H1 (cell line): Measurements from ENCODE around the gene ASPHD2. TPM values are rescaled to one million over a fixed set of nuclear protein-coding genes. Genes with fewer than 3 reads are reported as not detected.

Source experiments
- CTCF ChIA-PET: fragments of 300-600 bp; sonication (Branson Sonifier 250); formaldehyde crosslinking; loops from one replicate; lab custom pipeline; 2021; ENCODE audit not compliant: partially characterized antibody; lab: Charles Lee
- POLR2A ChIA-PET: fragments of 300-600 bp; sonication (Branson Sonifier 250); formaldehyde crosslinking; loops from one replicate; lab custom pipeline; 2021; ENCODE audit warnings: inconsistent platforms; ENCODE audit not compliant: partially characterized antibody; lab: Charles Lee
- DNase-seq, 2 experiments: peaks; one replicate each; pipeline versions ENCODE4 v3.0.0 to v3.0.0-alpha.2; 2010 to 2022; ENCODE audit warnings: low spot score in 2 of 2, low read depth in 1 of 2, mixed read lengths in 1 of 2
- FAIRE-seq: peaks from 2 replicates; lab custom pipeline; 2011; peaks lifted over from hg19 to GRCh38; lab: Jason Lieb, UNC
- H2AFZ ChIP-seq: 2 replicates; pipeline ENCODE4 v1.8.1; 2012; ENCODE audit warnings: low read length, inconsistent platforms
- H2AK5ac ChIP-seq: 2 replicates; pipeline ENCODE4 v1.6.1; 2013; ENCODE audit warnings: low read depth, low read length
- H2BK120ac ChIP-seq: replicated peaks from 2 replicates; pipeline ENCODE3; 2013; ENCODE audit warnings: low read depth, low read length, inconsistent platforms
- H2BK12ac ChIP-seq: 2 replicates; pipeline ENCODE4 v1.6.1; 2013; ENCODE audit warnings: low read depth, low read length
- H2BK15ac ChIP-seq: 2 replicates; pipeline ENCODE4 v1.6.1; 2013; ENCODE audit warnings: low read length
- H2BK20ac ChIP-seq: 2 replicates; pipeline ENCODE4 v1.6.1; 2013; ENCODE audit warnings: low read length
- H2BK5ac ChIP-seq: 2 replicates; pipeline ENCODE4 v1.6.1; 2013; ENCODE audit warnings: low read depth, low read length
- H3K14ac ChIP-seq: 2 replicates; pipeline ENCODE4 v1.6.1; 2013; ENCODE audit warnings: inconsistent platforms; ENCODE audit not compliant: insufficient read length
- H3K18ac ChIP-seq: 2 replicates; pipeline ENCODE4 v1.6.1; 2013; ENCODE audit warnings: low read length; ENCODE audit errors: extremely low read depth
- H3K23ac ChIP-seq: 2 replicates; pipeline ENCODE4 v1.6.1; 2013; ENCODE audit warnings: inconsistent platforms; ENCODE audit not compliant: insufficient read length
- H3K23me2 ChIP-seq: 2 replicates; pipeline ENCODE4 v1.6.1; 2013; ENCODE audit warnings: low read depth, low read length
- H3K27ac ChIP-seq: 2 replicates; pipeline ENCODE4 v1.6.1; 2011; ENCODE audit warnings: low read depth, low read length, inconsistent platforms
- H3K27me3 ChIP-seq, 4 experiments: replicated peaks in 1 of 4; 1 replicate in 1 of 4; 2 replicates in 3 of 4; pipeline versions ENCODE4 v1.6.1 to v1.8.1; 2011 to 2013; ENCODE audit warnings: low read length in 3 of 4, mild to moderate bottlenecking in 3 of 4, inconsistent platforms in 2 of 4, mixed read lengths in 2 of 4, moderate library complexity in 1 of 4; ENCODE audit not compliant: control insufficient read depth in 3 of 4, insufficient read depth in 3 of 4; ENCODE audit errors: extremely low read depth in 1 of 4
- H3K36me3 ChIP-seq, 4 experiments: 2 replicates each; pipeline versions ENCODE4 v1.6.1 to v1.8.1; 2011 to 2013; ENCODE audit warnings: mild to moderate bottlenecking in 4 of 4, low read length in 3 of 4, moderate library complexity in 2 of 4, control low read depth in 1 of 4, inconsistent platforms in 1 of 4; ENCODE audit not compliant: insufficient read depth in 4 of 4, control insufficient read depth in 2 of 4
- H3K4ac ChIP-seq: replicated peaks from 2 replicates; pipeline ENCODE3; 2013; ENCODE audit warnings: low read length, low read depth, mixed read lengths, inconsistent platforms; ENCODE audit not compliant: insufficient read length
- H3K4me1 ChIP-seq, 4 experiments: replicated peaks in 1 of 4; 1 replicate in 1 of 4; 2 replicates in 3 of 4; pipeline versions ENCODE4 v1.6.1 to v1.8.1; 2011 to 2013; ENCODE audit warnings: low read length in 3 of 4, inconsistent platforms in 2 of 4, mixed read lengths in 1 of 4; ENCODE audit not compliant: insufficient read depth in 4 of 4, control insufficient read depth in 3 of 4
- H3K4me2 ChIP-seq, 2 experiments: 2 replicates each; pipeline versions ENCODE4 v1.6.1 to v1.8.1; 2011 to 2013; ENCODE audit warnings: low read depth in 2 of 2, low read length in 2 of 2, control low read depth in 1 of 2, inconsistent platforms in 1 of 2, mild to moderate bottlenecking in 1 of 2; ENCODE audit not compliant: insufficient read depth in 1 of 2
- H3K4me3 ChIP-seq, 4 experiments: fragments of 200-600, 300-600 bp in 1 of 4; sonication (generic), shearing (Covaris generic), sonication (Bioruptor Twin) in 1 of 4; 2 replicates each; pipeline versions ENCODE4 v1.5.1 to v1.8.1; 2011 to 2016; ENCODE audit warnings: low read length in 4 of 4, low read depth in 3 of 4, control low read depth in 2 of 4, inconsistent platforms in 2 of 4, mild to moderate bottlenecking in 2 of 4, mixed read lengths in 1 of 4, moderate library complexity in 1 of 4; ENCODE audit not compliant: insufficient read depth in 2 of 4; ENCODE audit errors: extremely low read depth in 1 of 4
- H3K56ac ChIP-seq: replicated peaks from 2 replicates; pipeline ENCODE3; 2013; ENCODE audit warnings: low read depth, mild to moderate bottlenecking, mixed read lengths, low read length, inconsistent platforms; ENCODE audit not compliant: insufficient read length
- H3K79me1 ChIP-seq: 2 replicates; pipeline ENCODE4 v1.6.1; 2013; ENCODE audit warnings: low read depth, low read length, control low read depth
- H3K79me2 ChIP-seq, 2 experiments: 2 replicates each; pipeline versions ENCODE4 v1.6.1 to v1.8.1; 2012 to 2013; ENCODE audit warnings: low read length in 2 of 2, mild to moderate bottlenecking in 2 of 2, inconsistent platforms in 1 of 2; ENCODE audit not compliant: insufficient read depth in 2 of 2, control insufficient read depth in 1 of 2
- H3K9ac ChIP-seq, 4 experiments: replicated peaks in 1 of 4; 1 replicate in 1 of 4; 2 replicates in 3 of 4; pipeline versions ENCODE4 v1.6.1 to v1.8.1; 2011 to 2013; ENCODE audit warnings: low read depth in 3 of 4, low read length in 3 of 4, control low read depth in 2 of 4, mild to moderate bottlenecking in 2 of 4, moderate library complexity in 2 of 4, inconsistent platforms in 1 of 4; ENCODE audit errors: extremely low read depth in 1 of 4
- H3K9me3 ChIP-seq, 2 experiments: 2 replicates each; pipeline versions ENCODE4 v1.6.1 to v1.8.1; 2012 to 2013; ENCODE audit warnings: mild to moderate bottlenecking in 2 of 2, moderate library complexity in 2 of 2, control low read depth in 1 of 2, inconsistent platforms in 1 of 2, low read depth in 1 of 2, low read length in 1 of 2, mixed read lengths in 1 of 2; ENCODE audit not compliant: insufficient read depth in 2 of 2
- H4K20me1 ChIP-seq, 2 experiments: replicated peaks in 1 of 2; 2 replicates each; pipeline versions ENCODE3 to v1.8.1; 2011 to 2013; ENCODE audit warnings: inconsistent platforms in 2 of 2, low read length in 2 of 2, mild to moderate bottlenecking in 1 of 2; ENCODE audit not compliant: insufficient read depth in 2 of 2, control insufficient read depth in 1 of 2
- H4K5ac ChIP-seq: 2 replicates; pipeline ENCODE4 v1.6.1; 2013; ENCODE audit warnings: low read length, low read depth, mixed read lengths, inconsistent platforms; ENCODE audit not compliant: insufficient read length
- H4K8ac ChIP-seq: 2 replicates; pipeline ENCODE4 v1.8.0; 2013; ENCODE audit warnings: mild to moderate bottlenecking, moderate library complexity, low read length, inconsistent platforms; ENCODE audit not compliant: insufficient read depth; ENCODE audit errors: extremely low read depth
- H4K91ac ChIP-seq: replicated peaks from 2 replicates; pipeline ENCODE3; 2013; ENCODE audit warnings: low read length, mixed read lengths, inconsistent platforms; ENCODE audit not compliant: insufficient read length
- ATF2 ChIP-seq: IDR thresholded peaks from 2 replicates; pipeline ENCODE4 v1.6.1; 2012; ENCODE audit warnings: low read length, inconsistent platforms
- BRCA1 ChIP-seq: IDR thresholded peaks from 2 replicates; pipeline ENCODE4 v1.6.1; 2012; ENCODE audit warnings: low read depth, low read length, improper control_type of control experiment
- KDM1A ChIP-seq: fragments of 200-600, 300-600 bp; sonication (generic); IDR thresholded peaks from 2 replicates; pipeline ENCODE4 v1.7.1; 2016; ENCODE audit warnings: mild to moderate bottlenecking, low read length, borderline replicate concordance
- RNF2 ChIP-seq: fragments of 200-900, 300-1000 bp; sonication (generic); IDR thresholded peaks from 2 replicates; pipeline ENCODE4 v1.7.1; 2016; ENCODE audit warnings: borderline replicate concordance, low read depth, mild to moderate bottlenecking, antibody characterized with exemption, low read length; ENCODE audit not compliant: poor library complexity, severe bottlenecking; ENCODE audit errors: missing control alignments
- SIN3A ChIP-seq, 2 experiments: IDR thresholded peaks in 1 of 2; conservative IDR thresholded peaks in 1 of 2; 2 replicates each; pipeline ENCODE4 v1.6.1; 2011 to 2012; ENCODE audit warnings: low read length in 2 of 2, improper control_type of control experiment in 1 of 2, low read depth in 1 of 2, mild to moderate bottlenecking in 1 of 2
- TAF7 ChIP-seq: optimal IDR thresholded peaks from 2 replicates; pipeline ENCODE3; 2011; ENCODE audit warnings: low read depth, mild to moderate bottlenecking, inconsistent platforms, low read length, moderate library complexity, borderline replicate concordance
- USF2 ChIP-seq: IDR thresholded peaks from 2 replicates; pipeline ENCODE4 v1.6.1; 2011; ENCODE audit warnings: low read length, improper control_type of control experiment
- WGBS, 2 experiments: shearing (Covaris generic) in 1 of 2; methylation state at CpG; one replicate each; pipeline versions ENCODE4 v1.1.6 to v1.1.7; 2013 to 2015; ENCODE audit warnings: low lambda C conversion rate in 2 of 2, mixed read lengths in 2 of 2, inconsistent platforms in 1 of 2, low coverage in 1 of 2, missing lambda C conversion rate in 1 of 2; ENCODE audit not compliant: insufficient replicate concordance in 2 of 2, insufficient coverage in 1 of 2, insufficient read length in 1 of 2; ENCODE audit errors: extremely low coverage in 1 of 2, missing lambda C conversion rate in 1 of 2; 5-methylcytosine and 5-hydroxymethylcytosine counted together
- polyA plus RNA-seq, 7 experiments: library from polyadenylated mRNA; depleted of rRNA in 3 of 7; stranded (reverse) in 5 of 7; unstranded in 2 of 7; fragments of >200 nt in 5 of 7; fragments of 200-250 nt in 2 of 7; gene quantifications; 1 replicate in 5 of 7; 2 replicates in 1 of 7; 4 replicates in 1 of 7; pipeline versions ENCODE4 v1.2.1 to v1.2.3, GENCODE V29; 2011 to 2013; ENCODE audit warnings: missing spikeins in 2 of 7, mixed read lengths in 2 of 7
- total RNA-seq: library from RNA; stranded (reverse); fragmentation: NEBNext Ultra II Directional; extraction: Animal tissue kit (Norgen Biotek cat#: 25700); gene quantifications from 2 replicates; pipeline ENCODE4 v1.2.1, GENCODE V29; 2021

Gene ASPHD2
- total and polyA plus RNA-seq, 2 of the 8 experiments (the other 6 are each of a cell fraction or from before 2014, with no cell fraction given) = 7.2 to 11.0 TPM

- H2BK20ac ChIP-seq = no peak overlapping the region
- no peak overlapping the region for H2BK12ac ChIP-seq
- no peak overlapping the region for H4K8ac ChIP-seq
- H3K23ac ChIP-seq = no peak overlapping the region
- no peak overlapping the region for H3K4ac ChIP-seq
- WGBS, 2 experiments = 81% methylated on average over 3 of the region's 3 CpGs; no CpG with 5 or more reads in 1 of the 2 experiments
- H3K56ac ChIP-seq = no peak overlapping the region
- TF ChIP-seq TAF7 (no peak), BRCA1 (no peak), ATF2 (no peak), RNF2 (no peak), SIN3A (conservative IDR thresholded peaks at IDR 0.05 in 1 of 2, IDR thresholded peaks at IDR 0.05 in 1 of 2; ENCODE audit: low read depth in 1 of 2, low read length in 2 of 2) (no peak), USF2 (no peak), KDM1A (peak; percentile 82)
- H3K4me3 ChIP-seq = no peak overlapping the region
- ChIA-PET POLR2A (interaction anchor here (1.8 to 5.1 kb wide), 3 partner anchors 9 to 45 kb away, joined by 5 to 14 read pairs (median 9); partner anchors contain the start of genes ASPHD2, HPS4 and SRRD), CTCF (interaction anchor here (0.6 to 3.9 kb wide), 4 partner anchors 8 to 413 kb away, joined by 3 to 23 read pairs (median 8); no protein-coding TSS in a partner anchor)
- H3K9me3 ChIP-seq = no peaks in the 10 kb centered on the region
- no peak overlapping the region for H3K18ac ChIP-seq
- H3K23me2 ChIP-seq = 0 out of 2 replicates have a peak, but pooled peaks cover 2% of the 10 kb centered on the region
- no peak overlapping the region for H2BK5ac ChIP-seq
- no peak overlapping the region for H2AFZ ChIP-seq
- FAIRE-seq (no peak), DNase-seq (no peak)
- no peaks in the 10 kb centered on the region for H3K4me1 ChIP-seq
- no peak overlapping the region for H2BK15ac ChIP-seq
- H3K27ac ChIP-seq = no peak overlapping the region
- H4K20me1 ChIP-seq = peaks cover 3 to 11% of the 10 kb centered on the region in 2 experiments
- H3K79me2 ChIP-seq = no peaks in the 10 kb centered on the region; a peak in 1 of 4 replicates
- H3K9ac ChIP-seq = no peak overlapping the region
- H4K5ac ChIP-seq = no peak overlapping the region
- no peak overlapping the region for H3K14ac ChIP-seq
- no peaks in the 10 kb centered on the region for H3K27me3 ChIP-seq
- peaks cover 9% of the 10 kb centered on the region for H3K79me1 ChIP-seq
- H3K36me3 ChIP-seq = peaks cover 0 to 3% (median 0%) of the 10 kb centered on the region in 4 experiments; a peak in 2 of 8 replicates
- H2AK5ac ChIP-seq = no peak overlapping the region
- H3K4me2 ChIP-seq = no peak overlapping the region
- H2BK120ac ChIP-seq = no peak overlapping the region
- no peak overlapping the region for H4K91ac ChIP-seq
Measured at GRCh38 chr22:26439559-26439958, 10.5 kb downstream of the ASPHD2 start.
